ENCODE data around the gene RNLS. TPM values are rescaled to one million over a fixed set of nuclear protein-coding genes. Genes with fewer than 3 reads are reported as not detected.

The RNLS gene
- total RNA-seq, 1 donor: 2.4 TPM

DNA sequence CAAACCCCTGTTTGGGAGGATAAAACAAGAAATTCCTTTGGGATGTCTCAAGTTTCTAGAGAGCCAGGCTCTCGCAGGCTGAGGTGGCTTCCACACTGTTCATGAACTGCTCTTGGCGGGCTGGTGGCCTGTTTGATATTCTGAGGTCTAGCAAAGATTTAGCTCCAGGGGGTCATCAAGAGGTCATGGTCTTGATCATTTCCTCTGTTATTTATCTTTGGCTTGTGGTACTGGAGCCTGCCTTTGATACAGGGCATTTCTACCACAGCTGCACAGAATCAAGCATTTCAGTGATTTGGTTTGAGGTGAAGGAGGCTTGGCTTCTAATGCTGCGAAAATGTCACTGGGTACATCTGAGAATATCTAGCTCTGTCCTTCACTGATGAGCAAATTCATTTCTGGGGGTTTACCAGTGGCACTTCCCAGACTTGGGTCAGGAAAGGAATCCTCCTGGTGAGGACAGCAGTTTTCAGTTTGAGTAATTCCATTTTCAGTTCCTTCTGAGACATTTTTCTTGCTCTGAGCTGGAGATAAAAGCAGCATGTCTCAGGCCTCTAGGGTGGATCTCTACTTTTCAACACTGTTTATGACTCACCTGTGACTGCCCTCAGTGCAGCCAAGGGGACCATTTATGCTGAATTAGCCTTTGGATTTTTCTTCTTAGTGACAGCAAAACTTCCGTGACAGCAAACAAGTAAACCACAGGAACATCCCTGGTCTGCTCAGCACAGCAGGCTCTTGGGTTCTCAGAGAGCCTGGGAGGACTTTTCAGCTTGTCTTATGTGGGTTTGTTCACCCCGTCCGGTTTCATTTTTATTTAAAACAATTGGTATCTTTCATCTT lies 312.0 kb downstream of the RNLS start:
- no peak overlapping the region for H3K4me3 ChIP-seq (ENCODE audit: low read length)
- peaks cover 35% of the 10 kb centered on the region for H3K4me1 ChIP-seq (ENCODE audit: insufficient read depth, low read length)
- H3K27me3 ChIP-seq (ENCODE audit: insufficient read depth, low read length): no peaks in the 10 kb centered on the region
- H3K9me3 ChIP-seq (ENCODE audit: low read depth, low read length): no peaks in the 10 kb centered on the region

DNA sequence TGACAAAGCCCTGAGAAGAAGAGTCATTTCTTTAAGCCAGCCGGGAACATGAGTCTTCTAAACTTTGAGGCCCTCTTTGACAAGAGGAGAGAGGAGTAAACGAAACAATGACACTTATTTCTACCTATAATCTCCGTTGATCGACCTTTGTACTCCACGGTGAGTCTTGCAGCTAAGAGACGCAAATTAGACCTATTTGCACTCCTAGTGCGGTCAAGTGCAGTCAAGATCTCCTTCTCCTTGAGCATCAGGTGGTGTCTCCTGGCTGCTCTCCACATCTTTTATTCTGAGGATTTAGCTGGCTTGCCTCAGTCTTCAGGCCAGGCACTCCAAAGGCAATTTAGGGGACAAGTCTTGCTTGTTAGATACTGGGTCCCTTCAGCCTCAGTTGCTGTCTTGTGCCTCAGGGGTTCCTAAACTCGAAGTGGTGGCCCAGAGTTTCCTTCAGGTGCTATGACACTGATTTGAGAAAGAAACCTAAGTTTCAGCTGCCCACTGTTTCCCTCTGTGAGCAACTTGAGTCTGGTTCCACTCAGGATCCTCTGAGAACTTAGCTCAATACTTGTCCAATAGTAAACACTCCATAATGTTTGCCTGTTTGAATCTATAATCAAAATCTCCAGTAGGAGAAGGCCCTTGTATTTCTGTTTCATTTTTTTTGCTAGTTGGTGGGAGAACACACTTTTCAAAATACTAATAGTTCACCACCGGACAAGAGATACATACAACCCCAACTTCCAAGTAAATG lies 312.9 kb downstream of the RNLS start:
- Histone ChIP-seq H3K9me3 (ENCODE audit: low read depth, low read length) (no peaks in the 10 kb centered on the region), H3K4me1 (ENCODE audit: insufficient read depth, low read length) (peaks cover 35% of the 10 kb centered on the region), H3K4me3 (ENCODE audit: low read length) (no peak overlapping the region), H3K27me3 (ENCODE audit: insufficient read depth, low read length) (no peaks in the 10 kb centered on the region)

DNA sequence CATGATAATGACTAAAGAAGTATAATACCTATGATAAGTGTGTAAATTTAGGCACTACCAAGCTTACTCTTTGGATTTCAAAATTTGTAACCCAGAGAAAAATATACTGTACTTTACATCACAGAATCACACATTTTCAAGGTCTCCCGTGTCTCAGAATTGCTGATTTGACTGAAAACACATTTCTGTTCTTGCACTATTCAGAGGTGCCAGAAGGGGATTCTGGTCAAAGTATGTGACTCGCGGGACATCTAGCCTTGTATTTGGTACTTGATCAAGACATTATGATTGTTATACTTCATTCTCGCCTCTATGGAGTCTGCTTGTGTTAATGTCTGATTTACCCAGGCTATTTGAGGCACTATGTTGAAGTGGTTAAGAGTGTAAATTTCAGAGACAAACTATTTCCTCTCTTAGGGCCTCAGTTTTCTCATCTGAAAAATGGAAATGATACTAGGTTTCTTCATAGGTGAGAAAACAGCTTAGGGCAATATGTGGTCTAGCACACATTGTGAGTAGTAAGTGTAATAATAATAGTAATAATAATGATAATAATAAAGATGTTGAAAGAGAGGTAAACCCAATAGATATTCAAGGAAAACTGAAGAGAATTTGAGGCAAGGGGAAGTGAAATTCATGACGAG lies 320.4 kb downstream of the RNLS start:
- Histone ChIP-seq H3K27me3 (ENCODE audit: insufficient read depth, low read length) (no peaks in the 10 kb centered on the region), H3K4me3 (ENCODE audit: low read length) (no peak overlapping the region), H3K4me1 (ENCODE audit: insufficient read depth, low read length) (peaks cover 7% of the 10 kb centered on the region), H3K9me3 (ENCODE audit: low read depth, low read length) (no peaks in the 10 kb centered on the region)

DNA sequence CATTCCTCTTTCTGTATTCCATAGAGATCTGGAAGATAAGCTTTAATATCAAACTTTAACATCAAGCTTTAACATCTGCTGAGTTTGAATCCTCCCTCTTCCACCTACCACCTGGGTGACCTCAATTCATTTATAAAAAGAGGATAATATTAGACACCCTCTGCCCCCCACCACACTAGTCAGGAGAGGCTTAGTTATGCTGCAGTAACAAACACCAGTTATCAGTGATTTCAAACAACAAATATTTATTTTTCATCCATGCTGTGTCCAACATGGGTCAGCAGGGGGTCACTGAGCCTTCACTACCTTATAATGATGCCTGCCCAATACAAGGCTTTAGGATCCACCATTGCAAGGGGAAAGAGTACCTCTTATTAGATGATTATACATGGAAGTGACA lies 322.0 kb downstream of the RNLS start:
- no peaks in the 10 kb centered on the region for H3K9me3 ChIP-seq (ENCODE audit: low read depth, low read length)
- H3K27me3 ChIP-seq (ENCODE audit: insufficient read depth, low read length): no peaks in the 10 kb centered on the region
- no peaks in the 10 kb centered on the region for H3K4me1 ChIP-seq (ENCODE audit: insufficient read depth, low read length)
- H3K4me3 ChIP-seq (ENCODE audit: low read length): no peak overlapping the region

DNA sequence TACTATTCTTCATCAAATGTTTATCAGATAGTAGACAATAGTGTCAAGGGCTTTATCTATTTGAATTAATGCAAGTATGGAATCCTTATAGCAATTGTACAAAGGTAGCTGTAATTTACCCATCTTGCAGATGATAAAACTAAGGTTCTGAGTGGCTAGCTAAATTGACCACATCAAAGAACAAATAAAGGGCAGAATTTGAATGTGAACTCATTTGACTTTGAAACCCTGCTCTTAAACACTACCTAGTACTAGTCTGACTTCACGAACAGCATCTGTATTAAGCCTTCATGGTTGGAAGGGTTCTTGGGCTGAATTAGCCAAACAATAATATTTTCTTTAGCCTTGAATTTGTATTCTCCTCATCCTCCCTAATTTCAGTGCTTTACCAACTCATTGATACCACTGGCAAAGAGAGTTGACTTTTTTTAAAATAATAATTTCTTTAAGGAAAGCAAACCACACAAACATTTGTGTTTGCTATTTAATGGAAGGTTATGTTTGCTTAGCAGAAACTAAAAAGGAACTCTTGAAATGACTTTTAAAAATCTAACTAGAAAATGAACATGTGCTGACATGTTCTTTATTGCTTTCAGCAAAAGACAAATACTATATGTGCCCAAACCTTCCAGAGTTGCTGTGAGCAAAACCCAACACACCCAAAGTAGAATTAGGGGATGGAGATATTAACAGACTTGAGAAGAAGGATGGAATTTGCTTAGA lies 322.6 kb downstream of the RNLS start:
- no peak overlapping the region for H3K4me3 ChIP-seq (ENCODE audit: low read length)
- H3K27me3 ChIP-seq (ENCODE audit: insufficient read depth, low read length): no peaks in the 10 kb centered on the region
- no peaks in the 10 kb centered on the region for H3K9me3 ChIP-seq (ENCODE audit: low read depth, low read length)
- H3K4me1 ChIP-seq (ENCODE audit: insufficient read depth, low read length): no peaks in the 10 kb centered on the region

DNA sequence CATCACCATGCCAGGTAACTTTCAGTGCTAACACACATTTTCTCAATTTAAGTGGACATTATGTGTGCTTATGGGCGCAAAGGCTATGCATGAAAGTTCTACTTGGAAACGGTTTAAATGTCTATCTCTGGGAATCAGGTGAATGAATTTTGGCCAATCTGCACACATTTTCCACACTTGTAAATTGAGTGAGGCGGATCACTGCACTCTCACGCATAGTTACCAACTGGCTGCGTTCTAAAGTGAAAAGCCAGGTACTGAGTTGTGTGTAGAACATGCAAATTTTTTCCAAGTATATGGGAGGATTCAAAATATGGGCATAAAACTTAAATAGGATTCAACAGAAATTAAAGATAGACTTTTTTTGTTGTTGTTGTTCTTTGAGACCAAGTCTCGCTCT lies 323.7 kb downstream of the RNLS start:
- Histone ChIP-seq H3K27me3 (ENCODE audit: insufficient read depth, low read length) (no peaks in the 10 kb centered on the region), H3K4me1 (ENCODE audit: insufficient read depth, low read length) (no peaks in the 10 kb centered on the region), H3K4me3 (ENCODE audit: low read length) (no peak overlapping the region), H3K9me3 (ENCODE audit: low read depth, low read length) (no peaks in the 10 kb centered on the region)

DNA sequence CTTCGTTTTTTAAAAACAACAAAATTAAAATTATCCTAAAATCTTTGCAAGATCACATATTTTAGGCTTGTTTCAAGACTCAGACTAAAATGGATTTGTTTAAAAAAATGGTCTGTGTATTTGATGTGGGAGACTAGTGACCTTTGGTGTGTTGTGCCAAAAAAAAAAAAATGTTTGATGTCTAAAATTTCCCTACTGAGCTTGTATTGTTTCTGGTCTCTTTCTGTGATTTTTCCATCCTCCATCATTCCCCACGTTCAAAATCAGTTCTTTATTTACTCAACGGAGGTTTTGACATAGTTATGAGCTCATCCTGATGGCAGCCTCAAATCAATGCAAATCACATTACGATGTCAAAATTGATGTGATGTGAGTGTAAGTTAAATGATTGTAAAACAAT lies 326.2 kb downstream of the RNLS start:
- Histone ChIP-seq H3K4me1 (ENCODE audit: insufficient read depth, low read length) (no peaks in the 10 kb centered on the region), H3K4me3 (ENCODE audit: low read length) (no peak overlapping the region), H3K9me3 (ENCODE audit: low read depth, low read length) (no peaks in the 10 kb centered on the region), H3K27me3 (ENCODE audit: insufficient read depth, low read length) (no peaks in the 10 kb centered on the region)

DNA sequence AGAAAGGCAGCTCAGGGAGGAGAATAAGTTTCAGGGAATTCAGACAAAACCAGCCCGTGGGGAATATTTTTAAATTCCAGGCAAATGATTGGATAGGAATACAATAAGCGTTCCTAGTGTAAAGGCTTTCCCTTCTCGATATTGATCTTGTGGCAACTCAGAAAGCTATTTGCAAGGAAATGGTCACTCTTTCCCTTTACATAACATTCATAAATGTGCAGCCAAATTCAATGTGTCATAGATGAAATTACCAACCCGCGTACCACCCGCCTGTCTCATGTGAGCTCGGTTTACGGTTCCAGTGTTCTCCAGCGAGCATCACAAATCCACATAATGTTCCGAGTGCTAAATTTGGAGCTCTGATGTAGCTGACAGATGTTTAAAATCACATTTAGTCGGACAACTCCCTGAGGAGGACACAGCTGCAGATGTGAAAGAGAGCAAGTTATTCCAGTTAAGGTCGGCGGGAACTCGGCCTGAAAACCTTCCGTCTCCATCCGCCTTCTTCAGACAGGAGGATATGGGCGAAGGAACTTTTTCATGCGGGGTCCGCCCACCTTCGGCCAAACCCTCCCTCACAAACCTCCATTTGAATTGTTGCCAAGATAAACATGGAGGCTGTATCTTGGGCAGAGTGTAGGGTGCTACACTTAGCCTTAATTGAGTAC lies 327.0 kb downstream of the RNLS start:
- H3K9me3 ChIP-seq (ENCODE audit: low read depth, low read length): no peaks in the 10 kb centered on the region
- no peaks in the 10 kb centered on the region for H3K27me3 ChIP-seq (ENCODE audit: insufficient read depth, low read length)
- H3K4me1 ChIP-seq (ENCODE audit: insufficient read depth, low read length): no peaks in the 10 kb centered on the region
- no peak overlapping the region for H3K4me3 ChIP-seq (ENCODE audit: low read length)

DNA sequence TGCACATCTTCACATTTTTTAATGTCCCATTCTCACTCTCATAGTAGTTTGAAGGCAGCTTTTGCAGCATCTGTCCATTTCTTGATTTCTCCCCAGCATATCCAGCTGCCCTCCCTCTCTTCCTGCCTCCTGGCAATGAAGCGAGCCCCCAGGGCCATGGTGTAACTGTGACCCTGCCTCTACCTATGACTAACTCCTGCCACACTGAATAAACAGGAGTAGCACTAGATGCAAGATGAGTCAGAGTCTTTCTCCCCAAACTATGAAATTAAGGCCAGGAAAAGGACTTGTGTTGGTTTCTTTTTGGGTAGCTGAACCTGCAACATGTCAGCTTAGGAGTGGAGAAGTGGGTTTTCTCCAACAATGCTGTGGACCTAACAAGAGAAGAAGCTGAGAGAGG lies 329.0 kb downstream of the RNLS start:
- no peaks in the 10 kb centered on the region for H3K4me1 ChIP-seq (ENCODE audit: insufficient read depth, low read length)
- no peaks in the 10 kb centered on the region for H3K9me3 ChIP-seq (ENCODE audit: low read depth, low read length)
- H3K4me3 ChIP-seq (ENCODE audit: low read length): no peak overlapping the region
- no peaks in the 10 kb centered on the region for H3K27me3 ChIP-seq (ENCODE audit: insufficient read depth, low read length)

DNA sequence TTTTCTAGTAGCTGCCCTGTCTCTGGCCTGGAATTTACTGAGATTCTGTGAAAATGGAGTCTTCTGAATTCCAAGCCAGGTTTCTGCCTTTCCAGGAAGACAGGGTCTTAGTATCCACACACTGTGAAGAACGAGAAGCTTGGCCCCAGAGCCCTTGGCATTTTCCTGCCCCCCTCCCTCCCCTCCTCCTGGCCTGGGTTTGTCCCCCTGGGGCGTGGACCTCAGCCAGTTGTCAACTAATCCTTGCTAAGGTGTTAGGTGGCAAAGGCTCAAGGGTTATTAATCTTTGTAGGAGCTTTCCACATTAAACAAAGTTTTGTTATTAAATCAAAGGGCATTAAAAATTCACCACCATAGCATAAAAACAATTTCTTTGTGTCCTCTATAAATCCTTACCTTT lies 329.5 kb downstream of the RNLS start:
- no peaks in the 10 kb centered on the region for H3K27me3 ChIP-seq (ENCODE audit: insufficient read depth, low read length)
- H3K4me3 ChIP-seq (ENCODE audit: low read length): no peak overlapping the region
- no peaks in the 10 kb centered on the region for H3K4me1 ChIP-seq (ENCODE audit: insufficient read depth, low read length)
- H3K9me3 ChIP-seq (ENCODE audit: low read depth, low read length): no peaks in the 10 kb centered on the region

DNA sequence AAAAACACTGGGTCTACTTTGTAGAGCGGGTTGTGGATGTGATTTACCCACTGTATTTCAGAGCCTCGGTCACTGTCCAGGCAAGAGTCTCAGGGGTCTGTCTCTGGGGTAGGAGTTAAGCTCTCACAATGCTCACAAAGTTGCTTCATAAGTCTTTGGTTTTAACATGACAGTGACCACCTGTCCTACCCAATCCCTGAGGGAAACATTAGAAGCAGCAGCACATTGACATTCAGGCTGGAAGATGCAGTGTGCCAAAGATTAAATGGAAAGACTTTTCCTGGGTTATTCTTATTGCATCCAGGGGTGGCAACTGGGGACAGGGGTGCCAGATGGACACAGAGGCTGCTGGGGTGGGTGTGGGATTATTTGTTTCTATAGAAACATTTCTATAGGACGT lies 330.0 kb downstream of the RNLS start:
- Histone ChIP-seq H3K9me3 (ENCODE audit: low read depth, low read length) (no peaks in the 10 kb centered on the region), H3K4me3 (ENCODE audit: low read length) (no peak overlapping the region), H3K4me1 (ENCODE audit: insufficient read depth, low read length) (no peaks in the 10 kb centered on the region), H3K27me3 (ENCODE audit: insufficient read depth, low read length) (no peaks in the 10 kb centered on the region)

DNA sequence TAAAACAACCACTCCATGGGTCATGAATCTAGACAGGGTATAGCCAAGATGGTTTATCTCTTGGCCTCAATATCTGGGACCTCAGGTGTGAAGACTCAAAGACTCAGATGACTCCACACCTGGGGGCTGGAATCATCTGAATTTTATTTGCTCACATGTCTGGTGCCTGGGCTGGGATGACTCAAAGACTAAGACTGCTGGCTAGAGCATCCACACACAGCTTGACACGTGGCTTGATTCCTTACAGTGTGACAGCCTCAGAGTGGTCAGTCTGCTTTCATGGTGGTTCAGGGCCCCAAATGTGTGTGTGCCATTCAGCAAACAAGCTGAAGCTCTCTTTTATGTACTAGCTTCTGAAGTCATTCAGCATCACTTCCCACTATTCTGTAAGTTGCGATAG lies 333.7 kb downstream of the RNLS start:
- Histone ChIP-seq H3K4me3 (ENCODE audit: low read length) (no peak overlapping the region), H3K9me3 (ENCODE audit: low read depth, low read length) (no peaks in the 10 kb centered on the region), H3K27me3 (ENCODE audit: insufficient read depth, low read length) (no peaks in the 10 kb centered on the region), H3K4me1 (ENCODE audit: insufficient read depth, low read length) (no peaks in the 10 kb centered on the region)

DNA sequence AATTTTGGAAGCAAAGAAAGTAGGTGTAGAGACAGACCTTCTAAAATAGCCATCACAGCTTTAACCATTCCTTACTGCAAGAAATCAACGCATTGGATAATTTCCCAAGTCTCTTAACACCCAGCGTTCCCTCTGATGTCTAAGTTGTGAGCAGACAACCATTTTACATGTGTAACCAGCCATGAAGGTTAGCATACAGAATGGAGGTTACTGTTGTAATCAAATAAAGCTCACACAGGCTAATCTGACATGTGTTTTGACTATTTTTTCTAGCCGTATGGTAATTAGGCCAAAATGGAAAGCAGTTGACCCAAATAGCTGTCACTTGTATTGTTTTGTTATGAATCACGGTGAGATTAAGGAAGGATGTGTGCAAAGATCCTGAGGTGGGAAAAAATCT lies 336.4 kb downstream of the RNLS start:
- H3K9me3 ChIP-seq (ENCODE audit: low read depth, low read length): no peaks in the 10 kb centered on the region
- H3K27me3 ChIP-seq (ENCODE audit: insufficient read depth, low read length): no peaks in the 10 kb centered on the region
- no peaks in the 10 kb centered on the region for H3K4me1 ChIP-seq (ENCODE audit: insufficient read depth, low read length)
- H3K4me3 ChIP-seq (ENCODE audit: low read length): no peak overlapping the region

DNA sequence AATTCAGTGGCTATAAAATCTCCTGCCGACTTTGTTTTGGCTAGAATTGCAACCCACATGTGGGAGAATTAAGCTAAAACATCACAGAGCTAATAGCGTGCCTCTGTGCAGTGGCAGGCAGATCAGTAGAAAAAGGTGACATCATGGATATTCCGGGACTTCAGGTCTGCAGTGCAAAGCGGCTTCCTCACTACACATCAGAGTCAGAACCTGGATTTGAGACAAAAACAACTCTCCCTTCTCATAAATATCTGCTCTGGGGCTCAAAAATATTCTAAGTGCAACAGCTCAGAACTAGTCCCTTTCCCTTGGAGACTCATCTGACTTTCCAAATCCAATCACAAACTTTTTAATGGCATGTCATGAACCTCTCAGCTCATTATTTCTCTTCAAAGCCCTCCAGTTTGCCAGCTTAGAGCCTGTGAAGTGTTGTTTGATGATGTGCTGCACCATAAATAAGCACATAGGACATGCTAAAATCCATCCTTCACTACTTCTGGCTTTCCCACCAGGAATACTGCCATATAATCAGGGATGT lies 337.1 kb downstream of the RNLS start:
- Histone ChIP-seq H3K9me3 (ENCODE audit: low read depth, low read length) (no peaks in the 10 kb centered on the region), H3K27me3 (ENCODE audit: insufficient read depth, low read length) (no peaks in the 10 kb centered on the region), H3K4me1 (ENCODE audit: insufficient read depth, low read length) (no peaks in the 10 kb centered on the region), H3K4me3 (ENCODE audit: low read length) (no peak overlapping the region)
